ENCODE data around the gene LRRC37A3. TPM values are rescaled to one million over a fixed set of nuclear protein-coding genes. Genes with fewer than 3 reads are reported as not detected.
"Not testable (repeated sequence)": the region's sequence is repeated elsewhere in the genome, so short reads cannot be mapped to it uniquely, and the experiment has no call there.

LRRC37A3 gene
- total and polyA plus RNA-seq, 12 donors, result 1.4 to 19.1 (median 5.9) TPM

- not testable (repeated sequence) for H3K4me3 ChIP-seq; H3K27me3 ChIP-seq; H3K36me3 ChIP-seq (replicated peaks in 1 of 2); H3K27ac ChIP-seq; H3K9me3 ChIP-seq (replicated peaks in 1 of 3)
- peak in 6 of 7 donors; percentile 71 to 86 (median 82) for DNase-seq
- H3K4me1 ChIP-seq (replicated peaks in 1 of 2), result peaks cover 4 to 15% of the 10 kb centered on the region in 2 donors
- peak; percentile 47 to 89 (median 84) for TF ChIP-seq CTCF (IDR thresholded peaks at IDR 0.05)
- intact Hi-C loops (cut with DNase I), result loop anchor here in 1 of 2 donors (5.0 kb wide), 1 partner anchor 34 kb away; no protein-coding TSS in a partner anchor
- WGBS, 4 donors, result 4 to 8% (median 5%) methylated on average over 13 of the region's 13 CpGs
These were observed 42.5 kb upstream of the LRRC37A3 start for GRCh38 chr17:64961563-64962378.

- Histone ChIP-seq H3K4me1 (replicated peaks in 1 of 2) (no peaks in the 10 kb centered on the region), H3K27ac (no peak overlapping the region), H3K9me3 (replicated peaks in 1 of 3) (no peaks in the 10 kb centered on the region), H3K4me3 (no peak overlapping the region), H3K27me3 (no peaks in the 10 kb centered on the region), H3K36me3 (replicated peaks in 1 of 2) (no peaks in the 10 kb centered on the region)
- TF ChIP-seq CTCF (IDR thresholded peaks at IDR 0.05) (no peak), POLR2A (IDR thresholded peaks at IDR 0.05) (no peak)
- 93 to 100% (median 98%) methylated on average over 1 of the region's 1 CpG for WGBS, 4 donors
- no peak for DNase-seq
- intact Hi-C loops (cut with DNase I), result loop anchor here (10.0 kb wide), 2 partner anchors 177 to 187 kb away; no protein-coding TSS in a partner anchor
These were observed 32.6 kb upstream of the LRRC37A3 start for GRCh38 chr17:64951877-64952276.

GRCh38 chr17:64950871-64951270, 31.6 kb upstream of the LRRC37A3 start:
- DNase-seq, result no peak
- Histone ChIP-seq H3K27ac (no peak overlapping the region), H3K4me1 (replicated peaks in 1 of 2) (no peaks in the 10 kb centered on the region), H3K9me3 (replicated peaks in 1 of 3) (no peaks in the 10 kb centered on the region), H3K4me3 (no peak overlapping the region), H3K36me3 (replicated peaks in 1 of 2) (no peaks in the 10 kb centered on the region), H3K27me3 (no peaks in the 10 kb centered on the region)
- 94 to 98% (median 96%) methylated on average over 5 of the region's 5 CpGs for WGBS, 4 donors
- intact Hi-C loops (cut with DNase I), result loop anchor here (10.0 kb wide), 2 partner anchors 176 to 186 kb away; no protein-coding TSS in a partner anchor
- TF ChIP-seq CTCF (IDR thresholded peaks at IDR 0.05) (no peak), POLR2A (IDR thresholded peaks at IDR 0.05) (no peak)

- intact Hi-C loops (cut with DNase I), result no loop called here
- H3K36me3 ChIP-seq (replicated peaks in 1 of 2), result no peaks in the 10 kb centered on the region
- H3K27me3 ChIP-seq, result no peaks in the 10 kb centered on the region
- no peak overlapping the region for H3K4me3 ChIP-seq
- no peaks in the 10 kb centered on the region for H3K9me3 ChIP-seq (replicated peaks in 1 of 3)
- TF ChIP-seq POLR2A (IDR thresholded peaks at IDR 0.05), result no peak
- no peak for TF ChIP-seq CTCF (IDR thresholded peaks at IDR 0.05)
- no peaks in the 10 kb centered on the region for H3K4me1 ChIP-seq (replicated peaks in 1 of 2)
- no peak for DNase-seq
- no peak overlapping the region for H3K27ac ChIP-seq
These were observed 27.9 kb upstream of the LRRC37A3 start for GRCh38 chr17:64947152-64947551.

Data from adrenal gland (tissue), 12 donors.